Measurements from ENCODE around the gene SPINDOC. TPM values are rescaled to one million over a fixed set of nuclear protein-coding genes. Genes with fewer than 3 reads are reported as not detected.
"Not testable (repeated sequence)": the region's sequence is repeated elsewhere in the genome, so short reads cannot be mapped to it uniquely, and the experiment has no call there.

SPINDOC gene
- total RNA-seq, 1 experiment from 2014 or later, result 16.3 TPM

GRCh38 chr11:63785823-63786222 lies 27.4 kb upstream of the SPINDOC start:
- no peak for DNase-seq (ENCODE audit: low read depth)

- DNase-seq (ENCODE audit: low read depth), result no peak
Observed at GRCh38 chr11:63791495-63792167, 21.6 kb upstream of the SPINDOC start.

GRCh38 chr11:63793161-63793560 lies 20.1 kb upstream of the SPINDOC start:
- no peak for DNase-seq (ENCODE audit: low read depth)

- DNase-seq (ENCODE audit: low read depth), result no peak
Observed at GRCh38 chr11:63795066-63795465, 18.2 kb upstream of the SPINDOC start.

- DNase-seq (ENCODE audit: low read depth), result no peak
Observed at GRCh38 chr11:63800921-63801320, 12.3 kb upstream of the SPINDOC start.

- peak; percentile 55 for DNase-seq (ENCODE audit: low read depth)
Observed at GRCh38 chr11:63802637-63803414, 10.4 kb upstream of the SPINDOC start.

GRCh38 chr11:63804259-63804658 lies 9.0 kb upstream of the SPINDOC start:
- DNase-seq (ENCODE audit: low read depth), result no peak

- DNase-seq (ENCODE audit: low read depth), result no peak
Observed at GRCh38 chr11:63805844-63806415, 7.3 kb upstream of the SPINDOC start.

- not testable (repeated sequence) for DNase-seq (ENCODE audit: low read depth)
Observed at GRCh38 chr11:63810383-63810782, 2.9 kb upstream of the SPINDOC start.

GRCh38 chr11:63811522-63811921 lies 1.7 kb upstream of the SPINDOC start:
- DNase-seq (ENCODE audit: low read depth), result no peak

GRCh38 chr11:63813563-63814382 lies 517 bp downstream of the SPINDOC start:
- DNase-seq (ENCODE audit: low read depth), result peak; percentile 65

GRCh38 chr11:63814383-63814736 lies 1.1 kb downstream of the SPINDOC start:
- DNase-seq (ENCODE audit: low read depth), result no peak

GRCh38 chr11:63816166-63816565 lies 2.9 kb downstream of the SPINDOC start:
- DNase-seq (ENCODE audit: low read depth), result no peak

GRCh38 chr11:63816732-63817131 lies 3.5 kb downstream of the SPINDOC start:
- DNase-seq (ENCODE audit: low read depth), result no peak

- no peak for DNase-seq (ENCODE audit: low read depth)
Observed at GRCh38 chr11:63817758-63818498, 4.7 kb downstream of the SPINDOC start.

- DNase-seq (ENCODE audit: low read depth), result no peak
Observed at GRCh38 chr11:63818609-63819008, 5.4 kb downstream of the SPINDOC start.

GRCh38 chr11:63821411-63821810 lies 8.2 kb downstream of the SPINDOC start:
- DNase-seq (ENCODE audit: low read depth), result no peak

- DNase-seq (ENCODE audit: low read depth), result no peak
Observed at GRCh38 chr11:63826471-63827190, 13.4 kb downstream of the SPINDOC start.

- peak; percentile 44 for DNase-seq (ENCODE audit: low read depth)
Observed at GRCh38 chr11:63829823-63830489, 16.7 kb downstream of the SPINDOC start.

GRCh38 chr11:63831326-63831725 lies 18.1 kb downstream of the SPINDOC start:
- no peak for DNase-seq (ENCODE audit: low read depth)

Measured in RPMI7951 (cell line).